MG63 (cell line): ENCODE results near the gene F2RL1. TPM values are rescaled to one million over a fixed set of nuclear protein-coding genes. Genes with fewer than 3 reads are reported as not detected.
"Not testable (repeated sequence)": the region's sequence is repeated elsewhere in the genome, so short reads cannot be mapped to it uniquely, and the experiment has no call there.

Source experiments
- DNase-seq: peaks from one replicate; pipeline ENCODE4 v3.0.0-alpha.2; 2020
- H3K27me3 ChIP-seq: fragments of 250-450 bp; sonication (Bioruptor Pico); 2 replicates; pipeline ENCODE4 v1.5.1; 2020; ENCODE audit warnings: mild to moderate bottlenecking, moderate library complexity
- H3K36me3 ChIP-seq: fragments of 250-450 bp; sonication (Bioruptor Pico); 2 replicates; pipeline ENCODE4 v1.5.1; 2020; ENCODE audit warnings: mild to moderate bottlenecking, moderate library complexity
- H3K4me3 ChIP-seq: fragments of 250-450 bp; sonication (Bioruptor Pico); 2 replicates; pipeline ENCODE4 v1.5.1; 2020; ENCODE audit warnings: mild to moderate bottlenecking, moderate library complexity
- H3K9me3 ChIP-seq: fragments of 250-450 bp; sonication (Bioruptor Pico); 2 replicates; pipeline ENCODE4 v1.5.1; 2020; ENCODE audit warnings: mild to moderate bottlenecking, moderate library complexity
- total RNA-seq: library from RNA; depleted of rRNA; stranded (reverse); fragments of >200 nt; shearing (Covaris generic); gene quantifications from 2 replicates; pipeline ENCODE4 v1.2.3, GENCODE V29; 2014; ENCODE audit warnings: low replicate concordance; rRNA removed

The F2RL1 gene
- total RNA-seq, 1 experiment from 2014 or later: 1.2 TPM

- H3K27me3 ChIP-seq, H3K4me3 ChIP-seq, H3K36me3 ChIP-seq, H3K9me3 ChIP-seq, DNase-seq: not testable (repeated sequence)
Measured at GRCh38 chr5:76856800-76857199, 38.0 kb downstream of the F2RL1 start.

GRCh38 chr5:76859591-76860247 lies 40.9 kb downstream of the F2RL1 start:
- H3K27me3 ChIP-seq: no peaks in the 10 kb centered on the region
- peaks cover 2% of the 10 kb centered on the region; the same call in 1 of the 2 replicates for H3K9me3 ChIP-seq
- no peaks in the 10 kb centered on the region for H3K36me3 ChIP-seq
- peak; percentile 2 for DNase-seq
- H3K4me3 ChIP-seq: no peak overlapping the region

GRCh38 chr5:76861612-76862011 lies 42.8 kb downstream of the F2RL1 start:
- H3K9me3 ChIP-seq: peaks cover 2% of the 10 kb centered on the region; the same call in 1 of the 2 replicates
- DNase-seq: peak; percentile 50
- no peaks in the 10 kb centered on the region for H3K36me3 ChIP-seq
- H3K4me3 ChIP-seq: no peak overlapping the region
- H3K27me3 ChIP-seq: no peaks in the 10 kb centered on the region

GRCh38 chr5:76863001-76863400 lies 44.2 kb downstream of the F2RL1 start:
- H3K9me3 ChIP-seq: peaks cover 2% of the 10 kb centered on the region; the same call in 1 of the 2 replicates
- no peaks in the 10 kb centered on the region for H3K27me3 ChIP-seq
- no peak for DNase-seq
- no peak overlapping the region for H3K4me3 ChIP-seq
- H3K36me3 ChIP-seq: no peaks in the 10 kb centered on the region

DNA sequence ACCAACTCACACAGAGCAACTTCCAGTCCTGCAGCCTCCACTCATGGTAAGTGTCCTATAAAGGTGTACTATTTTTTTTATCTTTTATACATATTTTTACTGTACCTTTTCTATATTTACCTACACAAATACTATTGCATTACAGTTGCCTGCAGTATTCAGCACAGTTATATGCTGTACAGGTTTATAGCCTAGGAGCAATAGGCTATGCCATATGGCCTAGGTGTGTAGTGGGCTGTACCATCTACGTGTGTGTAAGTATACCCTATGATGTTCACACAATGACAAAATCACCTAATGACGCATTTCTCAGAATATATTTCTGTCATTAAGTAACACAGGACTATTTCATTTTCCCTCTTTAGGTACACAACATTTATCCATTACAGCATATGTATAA lies 47.7 kb downstream of the F2RL1 start:
- H3K36me3 ChIP-seq: no peaks in the 10 kb centered on the region
- H3K4me3 ChIP-seq: no peak overlapping the region
- no peaks in the 10 kb centered on the region for H3K9me3 ChIP-seq
- no peaks in the 10 kb centered on the region for H3K27me3 ChIP-seq
- no peak for DNase-seq

GRCh38 chr5:76867038-76867437 lies 48.2 kb downstream of the F2RL1 start:
- DNase-seq: no peak
- Histone ChIP-seq H3K9me3 (no peaks in the 10 kb centered on the region), H3K27me3 (no peaks in the 10 kb centered on the region), H3K36me3 (no peaks in the 10 kb centered on the region), H3K4me3 (no peak overlapping the region)

DNA sequence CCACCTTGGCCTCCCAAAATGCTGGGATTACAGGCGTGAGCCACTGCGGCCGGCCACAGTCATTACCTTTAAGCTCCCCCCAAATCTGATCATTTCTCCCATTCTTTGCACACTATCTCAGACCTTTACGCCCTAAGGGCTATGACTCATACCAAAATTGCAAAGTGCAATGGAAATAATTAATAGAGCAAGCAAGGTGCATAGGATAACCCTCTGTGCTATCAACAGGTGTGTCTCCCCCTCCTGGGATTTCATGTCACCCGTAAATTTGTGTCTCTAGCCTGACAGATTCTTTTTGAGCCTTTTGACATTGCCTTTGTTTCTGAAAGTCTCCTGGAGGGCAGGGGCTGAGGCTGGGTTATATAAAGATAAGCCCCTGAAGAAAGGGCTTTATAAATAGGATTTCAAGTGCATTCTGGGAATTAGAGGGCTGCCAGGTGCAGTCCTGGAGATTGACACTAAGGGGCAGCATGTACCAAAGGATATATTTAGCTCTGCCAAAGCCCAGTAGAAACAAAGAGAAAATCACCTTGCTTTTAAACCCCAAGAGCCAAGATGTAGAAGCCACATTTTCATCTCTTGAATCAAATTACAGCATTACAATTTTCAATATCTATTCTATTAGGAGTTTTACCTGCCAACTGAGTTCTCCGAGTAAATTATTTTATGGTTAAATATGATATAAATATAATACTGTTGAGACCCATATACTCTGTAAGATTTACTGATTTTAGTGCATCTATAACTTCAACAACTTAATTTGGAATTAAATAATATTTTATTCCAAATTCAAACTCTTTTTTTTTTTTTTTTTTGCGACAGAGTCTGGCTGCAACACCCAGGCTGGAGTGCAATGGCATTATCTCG lies 49.2 kb downstream of the F2RL1 start:
- Histone ChIP-seq H3K36me3 (no peaks in the 10 kb centered on the region), H3K9me3 (no peaks in the 10 kb centered on the region), H3K4me3 (no peak overlapping the region), H3K27me3 (no peaks in the 10 kb centered on the region)
- peak; percentile 28 for DNase-seq

DNA sequence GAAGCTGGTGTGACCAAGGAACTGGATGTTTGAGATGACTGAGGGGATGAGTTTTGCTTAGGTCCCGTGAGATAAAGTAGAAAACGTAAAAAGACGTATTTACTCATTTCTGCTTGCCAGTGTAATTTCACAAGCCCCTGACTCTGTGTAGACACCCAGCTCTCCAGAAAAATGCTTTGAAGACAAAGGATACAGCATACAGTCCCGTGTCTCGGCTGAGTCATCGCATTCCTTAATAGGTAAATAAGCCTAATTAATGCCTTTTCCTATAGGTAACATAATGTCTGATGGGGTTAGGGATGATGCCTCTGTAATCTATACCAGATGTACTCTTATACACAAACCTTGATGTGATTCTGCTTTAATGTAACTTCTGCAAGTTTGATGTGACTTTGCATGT lies 51.2 kb downstream of the F2RL1 start:
- Histone ChIP-seq H3K9me3 (no peaks in the 10 kb centered on the region), H3K4me3 (no peak overlapping the region), H3K36me3 (no peaks in the 10 kb centered on the region), H3K27me3 (no peaks in the 10 kb centered on the region)
- no peak for DNase-seq

DNA sequence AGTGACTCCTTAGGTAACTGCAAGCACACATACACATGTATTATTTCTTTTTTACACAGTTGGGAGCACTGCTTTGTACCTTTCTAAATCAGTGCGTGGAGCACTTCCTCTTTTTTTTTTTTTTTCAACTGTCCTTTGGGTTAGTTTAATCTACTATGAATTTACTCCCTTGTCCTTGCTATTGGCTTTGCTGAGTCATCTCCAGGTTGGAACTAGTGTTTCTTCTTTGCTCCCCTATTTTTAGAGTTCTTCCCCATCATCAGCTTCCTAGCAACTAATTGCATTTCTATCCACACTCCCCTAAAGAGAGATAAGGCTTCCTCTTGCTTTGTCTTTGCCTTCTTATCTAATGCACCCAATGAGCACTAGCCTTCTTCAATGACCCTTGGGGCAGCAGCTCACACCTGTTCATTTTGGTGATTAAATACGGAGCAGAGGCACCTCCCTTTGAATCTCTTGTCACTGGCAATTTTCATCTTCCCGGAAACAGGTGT lies 55.3 kb downstream of the F2RL1 start:
- Histone ChIP-seq H3K4me3 (no peak overlapping the region), H3K9me3 (no peaks in the 10 kb centered on the region), H3K27me3 (no peaks in the 10 kb centered on the region), H3K36me3 (no peaks in the 10 kb centered on the region)
- DNase-seq: no peak

Other genes with a start within 250 kb of the F2RL1 start
- 0.20 and 9.5 TPM in 2 replicates for gene F2RL2, start 195.6 kb upstream of the F2RL1 start, total RNA-seq
- gene F2R, start 102.9 kb upstream of the F2RL1 start, total RNA-seq: 12.5 and 13.4 TPM in 2 replicates
- gene S100Z, start 31.0 kb downstream of the F2RL1 start, total RNA-seq: not detected in 2 replicates
- gene CRHBP, start 134.0 kb downstream of the F2RL1 start, total RNA-seq: not detected in 2 replicates
- 16.0 and 19.5 TPM in 2 replicates for gene AGGF1, start 211.4 kb downstream of the F2RL1 start, total RNA-seq